ENCODE data around the gene PRL.

DNA sequence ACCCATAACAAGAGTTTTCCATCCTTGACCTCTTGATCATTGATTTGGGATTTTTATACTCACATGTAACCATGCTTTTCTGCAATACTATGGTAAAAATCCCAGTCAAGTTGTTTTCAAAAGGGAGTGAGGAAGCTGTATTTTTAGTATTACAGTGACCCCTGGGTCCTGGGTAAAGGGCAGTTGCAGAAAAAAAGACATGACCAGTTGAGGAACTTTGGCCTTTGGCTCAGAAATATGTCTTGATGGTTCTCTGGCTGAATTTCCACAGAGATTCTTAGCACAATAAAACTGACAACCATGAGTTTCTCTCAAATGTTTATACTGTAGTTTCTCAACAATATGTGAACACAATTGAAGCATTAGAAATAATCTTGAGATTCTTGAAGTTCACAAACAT, 28.6 kb upstream of the PRL start:
- TF ChIP-seq CTCF (conservative IDR thresholded peaks at IDR 0.05 in 1 of 2, IDR thresholded peaks at IDR 0.05 in 1 of 2; ENCODE audit: low read depth in 1 of 2, low read length in 2 of 2) = no peak
- no peak for TF ChIP-seq EZH2 (IDR thresholded peaks at IDR 0.05; ENCODE audit: low read length, missing control alignments)
